ENCODE data around the gene TMEM202. TPM values are rescaled to one million over a fixed set of nuclear protein-coding genes. Genes with fewer than 3 reads are reported as not detected.
A peak's percentile ranks its signal among the peaks of the same experiment; 100 is the strongest.

TMEM202 gene
- total and polyA plus RNA-seq, 2 of the 13 experiments (the other 11 are each of a cell fraction or from before 2014, with no cell fraction given): not detected

DNA sequence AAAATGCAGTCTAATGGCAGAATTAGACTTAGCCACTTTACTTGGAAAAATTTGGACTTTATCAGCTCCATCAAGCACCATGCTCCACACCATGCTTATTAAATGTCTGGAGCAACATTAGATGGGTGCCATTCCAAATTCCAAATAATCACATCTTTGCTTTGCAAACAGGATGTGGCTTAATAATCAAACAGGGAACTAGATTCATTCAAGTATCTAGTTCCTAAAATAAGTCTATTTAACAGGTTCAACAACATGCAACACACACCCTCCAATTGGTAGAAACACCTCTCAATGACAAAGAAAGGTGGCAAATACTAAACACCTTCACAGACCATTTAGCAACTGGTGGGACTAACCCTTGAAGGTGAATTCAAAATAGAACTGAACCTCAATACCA, 25.7 kb upstream of the TMEM202 start (continued):
- TF ChIP-seq, protein P1, sequence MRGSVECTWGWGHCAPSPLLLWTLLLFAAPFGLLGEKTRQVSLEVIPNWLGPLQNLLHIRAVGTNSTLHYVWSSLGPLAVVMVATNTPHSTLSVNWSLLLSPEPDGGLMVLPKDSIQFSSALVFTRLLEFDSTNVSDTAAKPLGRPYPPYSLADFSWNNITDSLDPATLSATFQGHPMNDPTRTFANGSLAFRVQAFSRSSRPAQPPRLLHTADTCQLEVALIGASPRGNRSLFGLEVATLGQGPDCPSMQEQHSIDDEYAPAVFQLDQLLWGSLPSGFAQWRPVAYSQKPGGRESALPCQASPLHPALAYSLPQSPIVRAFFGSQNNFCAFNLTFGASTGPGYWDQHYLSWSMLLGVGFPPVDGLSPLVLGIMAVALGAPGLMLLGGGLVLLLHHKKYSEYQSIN (CRISPR knock-in tag; IDR thresholded peaks at IDR 0.05; ENCODE audit: borderline replicate concordance): no peak
- no peak for TF ChIP-seq ERF (CRISPR knock-in tag; IDR thresholded peaks at IDR 0.05)
- TF ChIP-seq, protein P2, sequence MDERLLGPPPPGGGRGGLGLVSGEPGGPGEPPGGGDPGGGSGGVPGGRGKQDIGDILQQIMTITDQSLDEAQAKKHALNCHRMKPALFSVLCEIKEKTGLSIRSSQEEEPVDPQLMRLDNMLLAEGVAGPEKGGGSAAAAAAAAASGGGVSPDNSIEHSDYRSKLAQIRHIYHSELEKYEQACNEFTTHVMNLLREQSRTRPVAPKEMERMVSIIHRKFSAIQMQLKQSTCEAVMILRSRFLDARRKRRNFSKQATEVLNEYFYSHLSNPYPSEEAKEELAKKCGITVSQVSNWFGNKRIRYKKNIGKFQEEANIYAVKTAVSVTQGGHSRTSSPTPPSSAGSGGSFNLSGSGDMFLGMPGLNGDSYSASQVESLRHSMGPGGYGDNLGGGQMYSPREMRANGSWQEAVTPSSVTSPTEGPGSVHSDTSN (CRISPR knock-in tag; IDR thresholded peaks at IDR 0.05): no peak

DNA sequence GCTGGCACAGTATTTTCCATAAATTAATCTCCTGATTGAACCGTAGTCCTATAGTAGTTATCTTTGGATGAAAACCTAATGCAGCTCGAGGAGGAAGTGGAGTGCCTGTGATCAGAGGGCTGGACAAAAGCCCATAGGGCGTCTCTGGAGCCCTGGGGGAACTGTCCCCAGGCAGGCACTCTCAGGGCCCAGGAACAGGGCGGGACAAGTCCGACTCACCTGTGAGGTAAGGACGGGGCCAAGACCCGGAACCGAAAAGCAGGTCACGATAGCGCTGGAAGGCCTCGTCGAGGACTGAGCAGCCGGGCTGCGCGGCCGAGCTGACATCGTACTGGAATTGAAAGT, 22.6 kb upstream of the TMEM202 start:
- ChIA-PET POLR2A (interaction anchor here (0.7 to 2.9 kb wide), 14 partner anchors 8 to 311 kb away, joined by 3 to 11 read pairs (median 4); partner anchors contain the start of genes ARIH1, BBS4, HIGD2B and TMEM202), CTCF (ENCODE audit: low intra/inter-chr PET ratio, low total read pairs) (no interaction called here)
- ATAC-seq: peak; percentile 79
- TSS peak; percentile 70 for BruUV-seq (replicated peaks)
- no peaks in the 10 kb centered on the region for H3K9me3 ChIP-seq (ENCODE audit: low read length)
- no peak for DNase-seq (ENCODE audit: low spot score)
- FAIRE-seq: no peak
- peak overlapping the region; percentile 69 for H3K4me2 ChIP-seq (ENCODE audit: low read depth, low read length)
- H3K9ac ChIP-seq (ENCODE audit: insufficient read depth, low read depth, low read length): peak overlapping the region; percentile 90
- peak overlapping the region; percentile 84 for H3K27ac ChIP-seq (ENCODE audit: extremely low read length, insufficient read depth, low read length)
- no peaks in the 10 kb centered on the region for H3K27me3 ChIP-seq (ENCODE audit: control insufficient read depth in 1 of 2, insufficient read depth in 2 of 2, low read length in 2 of 2)
- H3K4me1 ChIP-seq (ENCODE audit: insufficient read depth, low read length): peaks cover 33% of the 10 kb centered on the region
- in situ Hi-C loops (cut with HindIII; ENCODE audit: extremely low pct_ligation_motif_present, low pct_unique_long_range_greater_than_20kb): no loop called here
- no peaks in the 10 kb centered on the region for H4K20me1 ChIP-seq (ENCODE audit: insufficient read depth, low read length)
- WGBS (ENCODE audit: low lambda C conversion rate): 0% methylated on average over 2 of the region's 17 CpGs
- intact Hi-C loops (cut with micrococcal nuclease; ENCODE audit: unreplicated experiment): no loop called here
- H2AFZ ChIP-seq (ENCODE audit: low read length): no peak overlapping the region
- peak overlapping the region; percentile 74 to 93 (median 93) for H3K4me3 ChIP-seq (replicated peaks in 1 of 3; ENCODE audit: insufficient read depth in 1 of 3, low read depth in 2 of 3, low read length in 3 of 3)
- H3K36me3 ChIP-seq (replicated peaks in 1 of 2; ENCODE audit: control insufficient read depth in 1 of 2, insufficient read depth in 2 of 2, low read length in 2 of 2): peaks cover 7 to 13% of the 10 kb centered on the region in 2 experiments
- peaks cover 46% of the 10 kb centered on the region for H3K79me2 ChIP-seq (ENCODE audit: insufficient read depth, low read length)
- TF ChIP-seq, protein P3, sequence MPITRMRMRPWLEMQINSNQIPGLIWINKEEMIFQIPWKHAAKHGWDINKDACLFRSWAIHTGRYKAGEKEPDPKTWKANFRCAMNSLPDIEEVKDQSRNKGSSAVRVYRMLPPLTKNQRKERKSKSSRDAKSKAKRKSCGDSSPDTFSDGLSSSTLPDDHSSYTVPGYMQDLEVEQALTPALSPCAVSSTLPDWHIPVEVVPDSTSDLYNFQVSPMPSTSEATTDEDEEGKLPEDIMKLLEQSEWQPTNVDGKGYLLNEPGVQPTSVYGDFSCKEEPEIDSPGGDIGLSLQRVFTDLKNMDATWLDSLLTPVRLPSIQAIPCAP (CRISPR knock-in tag; IDR thresholded peaks at IDR 0.05; ENCODE audit: low read depth): no peak
- TF ChIP-seq GPN1 (CRISPR knock-in tag; IDR thresholded peaks at IDR 0.05; ENCODE audit: borderline replicate concordance) (no peak), RARG (CRISPR knock-in tag; IDR thresholded peaks at IDR 0.05; ENCODE audit: low read depth) (no peak), ZNF143 (CRISPR knock-in tag; IDR thresholded peaks at IDR 0.05) (no peak), RBM22 (optimal IDR thresholded peaks at IDR 0.05; ENCODE audit: low read length) (no peak), ZNF713 (CRISPR knock-in tag; IDR thresholded peaks at IDR 0.05) (peak; percentile 17; the same call in 1 of the 2 replicates), KDM2A (CRISPR knock-in tag; IDR thresholded peaks at IDR 0.05; ENCODE audit: borderline replicate concordance, low read depth) (no peak), ZFP1 (CRISPR knock-in tag; IDR thresholded peaks at IDR 0.05) (no peak), SRY (CRISPR knock-in tag; IDR thresholded peaks at IDR 0.05) (no peak), BRCA1 (CRISPR knock-in tag; IDR thresholded peaks at IDR 0.05) (no peak), CCDC6 (CRISPR knock-in tag; IDR thresholded peaks at IDR 0.05) (no peak), SMYD3 (CRISPR knock-in tag; IDR thresholded peaks at IDR 0.05) (no peak), ZEB1 (IDR thresholded peaks at IDR 0.05; ENCODE audit: insufficient replicate concordance, low read depth) (no peak), ZNF12 (CRISPR knock-in tag; IDR thresholded peaks at IDR 0.05) (no peak)
- TF ChIP-seq, protein P4, sequence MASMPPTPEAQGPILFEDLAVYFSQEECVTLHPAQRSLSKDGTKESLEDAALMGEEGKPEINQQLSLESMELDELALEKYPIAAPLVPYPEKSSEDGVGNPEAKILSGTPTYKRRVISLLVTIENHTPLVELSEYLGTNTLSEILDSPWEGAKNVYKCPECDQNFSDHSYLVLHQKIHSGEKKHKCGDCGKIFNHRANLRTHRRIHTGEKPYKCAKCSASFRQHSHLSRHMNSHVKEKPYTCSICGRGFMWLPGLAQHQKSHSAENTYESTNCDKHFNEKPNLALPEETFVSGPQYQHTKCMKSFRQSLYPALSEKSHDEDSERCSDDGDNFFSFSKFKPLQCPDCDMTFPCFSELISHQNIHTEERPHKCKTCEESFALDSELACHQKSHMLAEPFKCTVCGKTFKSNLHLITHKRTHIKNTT (CRISPR knock-in tag; IDR thresholded peaks at IDR 0.05): no peak
- TF ChIP-seq, protein P5, sequence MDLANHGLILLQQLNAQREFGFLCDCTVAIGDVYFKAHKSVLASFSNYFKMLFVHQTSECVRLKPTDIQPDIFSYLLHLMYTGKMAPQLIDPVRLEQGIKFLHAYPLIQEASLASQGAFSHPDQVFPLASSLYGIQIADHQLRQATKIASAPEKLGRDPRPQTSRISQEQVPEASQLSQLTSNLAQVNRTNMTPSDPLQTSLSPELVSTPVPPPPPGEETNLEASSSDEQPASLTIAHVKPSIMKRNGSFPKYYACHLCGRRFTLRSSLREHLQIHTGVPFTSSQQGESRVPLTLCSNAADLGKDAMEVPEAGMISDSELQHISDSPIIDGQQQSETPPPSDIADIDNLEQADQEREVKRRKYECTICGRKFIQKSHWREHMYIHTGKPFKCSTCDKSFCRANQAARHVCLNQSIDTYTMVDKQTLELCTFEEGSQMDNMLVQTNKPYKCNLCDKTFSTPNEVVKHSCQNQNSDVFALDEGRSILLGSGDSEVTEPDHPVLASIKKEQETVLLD (CRISPR knock-in tag; IDR thresholded peaks at IDR 0.05; ENCODE audit: low read depth): no peak

Data from HepG2 (cell line).